ENCODE results near the gene ZNF579.

The ZNF579 gene

DNA sequence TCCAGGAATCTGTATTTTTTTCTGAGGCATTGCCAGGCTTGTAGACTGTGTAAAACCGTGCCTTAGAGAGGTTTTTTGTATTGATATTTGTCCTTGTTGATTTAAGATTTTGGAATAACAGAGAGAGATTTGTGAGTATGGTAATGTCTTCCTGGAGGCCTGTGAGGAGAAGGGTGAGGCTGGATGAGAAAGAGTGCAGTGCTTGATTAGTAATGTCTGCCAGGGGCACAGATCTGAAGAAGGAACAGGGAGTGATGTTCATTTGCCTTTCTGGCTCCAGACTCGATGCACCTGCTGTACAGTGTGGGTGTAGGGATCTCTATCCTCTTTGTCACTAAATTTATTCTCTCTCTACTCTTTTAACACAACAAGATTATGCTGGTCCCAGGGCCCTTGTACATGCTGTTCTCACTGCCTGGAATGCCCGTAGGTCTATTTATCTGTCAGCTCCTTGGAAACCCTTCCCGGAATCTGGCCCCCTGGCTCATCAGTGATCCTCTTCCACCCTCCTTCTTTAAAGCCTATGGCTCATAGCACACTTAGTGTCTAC lies 14.4 kb upstream of the ZNF579 start:
- TF ChIP-seq CTCF (IDR thresholded peaks at IDR 0.05; ENCODE audit: control insufficient read depth, insufficient read depth, low read depth, low read length, missing control alignments) = no peak
- H3K4me3 ChIP-seq (ENCODE audit: control insufficient read depth, low read depth, low read length) = no peak overlapping the region
- DNase-seq (ENCODE audit: low read depth) = no peak

- no peak for TF ChIP-seq CTCF (IDR thresholded peaks at IDR 0.05; ENCODE audit: control insufficient read depth, insufficient read depth, low read depth, low read length, missing control alignments)
- no peak for DNase-seq (ENCODE audit: low read depth)
- no peak overlapping the region for H3K4me3 ChIP-seq (ENCODE audit: control insufficient read depth, low read depth, low read length)
These were observed 12.6 kb upstream of the ZNF579 start for GRCh38 chr19:55593096-55593772.

- TF ChIP-seq CTCF (IDR thresholded peaks at IDR 0.05; ENCODE audit: control insufficient read depth, insufficient read depth, low read depth, low read length, missing control alignments) = no peak
- no peak overlapping the region for H3K4me3 ChIP-seq (ENCODE audit: control insufficient read depth, low read depth, low read length)
- DNase-seq (ENCODE audit: low read depth) = no peak
These were observed 11.9 kb upstream of the ZNF579 start for GRCh38 chr19:55592391-55593090.

DNA sequence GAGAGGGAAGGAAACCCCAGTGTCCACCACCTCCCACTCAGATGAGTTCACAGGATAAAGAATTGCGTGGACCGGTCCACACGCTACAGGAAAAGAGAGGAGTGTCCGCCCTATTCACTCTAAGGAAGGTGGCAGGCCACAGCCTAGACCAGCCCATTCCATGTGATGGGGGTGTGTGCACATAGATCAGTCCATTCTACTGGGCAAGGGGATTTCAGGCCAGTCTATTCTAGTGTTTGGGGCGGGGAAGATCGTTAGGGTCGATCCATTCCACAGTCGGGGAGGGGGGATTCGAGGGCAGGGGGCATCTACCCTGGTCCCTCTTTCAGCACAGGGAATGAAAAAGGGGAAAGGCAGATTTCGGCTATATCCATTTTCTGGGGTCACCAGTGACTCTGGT lies 10.9 kb upstream of the ZNF579 start:
- TF ChIP-seq CTCF (IDR thresholded peaks at IDR 0.05; ENCODE audit: control insufficient read depth, insufficient read depth, low read depth, low read length, missing control alignments) = no peak
- no peak for DNase-seq (ENCODE audit: low read depth)
- H3K4me3 ChIP-seq (ENCODE audit: control insufficient read depth, low read depth, low read length) = no peak overlapping the region

DNA sequence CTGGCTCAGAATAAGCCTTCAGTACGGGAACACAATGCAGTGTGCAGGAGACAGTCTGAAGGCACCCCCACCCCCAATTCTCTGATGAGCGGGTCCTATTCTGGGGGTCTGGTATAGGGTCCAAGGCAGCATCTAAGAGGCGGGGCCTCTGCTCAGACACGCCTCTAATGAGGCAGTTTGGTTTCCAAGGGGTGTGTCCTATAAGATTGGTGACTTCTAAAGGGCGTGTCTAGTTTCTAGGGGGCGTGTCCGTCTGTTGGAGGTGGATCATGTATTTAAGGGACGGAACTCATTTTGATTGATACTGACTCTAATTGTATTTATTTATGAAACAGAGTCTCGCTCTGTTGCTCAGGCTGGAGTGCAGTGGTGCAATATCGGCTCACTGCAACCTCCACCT lies 10.0 kb upstream of the ZNF579 start:
- no peak for TF ChIP-seq CTCF (IDR thresholded peaks at IDR 0.05; ENCODE audit: control insufficient read depth, insufficient read depth, low read depth, low read length, missing control alignments)
- H3K4me3 ChIP-seq (ENCODE audit: control insufficient read depth, low read depth, low read length) = no peak overlapping the region
- no peak for DNase-seq (ENCODE audit: low read depth)

- H3K4me3 ChIP-seq (ENCODE audit: control insufficient read depth, low read depth, low read length) = no peak overlapping the region
- DNase-seq (ENCODE audit: low read depth) = no peak
- TF ChIP-seq CTCF (IDR thresholded peaks at IDR 0.05; ENCODE audit: control insufficient read depth, insufficient read depth, low read depth, low read length, missing control alignments) = no peak
These were observed 9.5 kb upstream of the ZNF579 start for GRCh38 chr19:55590109-55590508.

Measured in AG09309 (cell line).